Renal cortex interstitium (tissue), 11 donors: ENCODE data around the gene HBB. TPM values are rescaled to one million over a fixed set of nuclear protein-coding genes. Genes with fewer than 3 reads are reported as not detected.

Source experiments
- DNase-seq, 11 donors: peaks; one replicate each; pipeline ENCODE4 v3.0.0-alpha.2; 2013; ENCODE audit warnings: low read depth in 9 of 11, low spot score in 4 of 11; ENCODE audit errors: extremely low read depth in 1 of 11
- polyA plus RNA-seq, 3 donors: library from polyadenylated mRNA; unstranded; fragments of 120-200 nt; gene quantifications; one replicate each; pipeline ENCODE4 v1.2.1, GENCODE V29; 2013; ENCODE audit not compliant: insufficient read length in 3 of 3

The HBB gene
- polyA plus RNA-seq, 3 donors: 110 to 331 (median 134) TPM

- DNase-seq: no peak
These were observed 29.3 kb downstream of the HBB start for GRCh38 chr11:5197536-5197935.

DNA sequence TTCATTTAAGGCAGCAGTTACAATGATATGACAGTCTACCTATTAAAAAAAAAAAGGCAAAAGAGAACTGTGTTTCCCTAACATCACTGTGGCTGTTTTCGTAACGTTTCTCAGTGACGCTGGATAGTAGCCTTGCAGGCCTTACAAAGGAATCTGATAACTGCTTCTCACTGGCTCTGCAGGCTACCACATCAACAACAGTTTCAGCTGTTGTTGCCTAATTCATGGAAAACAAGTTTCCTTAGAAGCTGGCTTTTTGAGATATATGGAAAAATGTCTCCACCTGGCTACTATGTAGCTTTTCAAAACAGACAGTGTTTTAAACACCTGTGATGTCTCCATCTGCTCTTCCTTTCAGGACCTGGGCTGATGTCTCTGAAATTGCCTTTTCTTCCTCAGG lies 30.1 kb downstream of the HBB start:
- DNase-seq: no peak

DNA sequence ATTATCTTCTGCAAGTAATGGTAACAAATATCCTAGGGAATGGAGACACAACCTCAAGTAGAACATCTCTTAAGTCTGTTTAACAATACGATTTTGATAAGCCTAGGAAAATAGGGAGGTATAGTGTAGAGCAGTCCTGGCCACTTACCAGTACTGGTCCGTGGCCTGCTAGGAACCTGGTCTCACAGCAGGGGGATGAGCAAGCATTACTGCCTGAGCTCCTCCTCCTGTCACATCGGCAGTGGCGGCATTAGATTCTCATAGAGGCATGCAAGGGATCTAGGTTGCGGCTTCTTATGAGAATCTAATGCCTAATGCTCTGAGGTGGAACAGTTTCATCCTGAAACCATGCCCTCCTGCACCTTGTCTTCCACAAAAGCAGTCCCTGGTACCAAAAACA lies 30.8 kb downstream of the HBB start:
- DNase-seq: no peak

DNA sequence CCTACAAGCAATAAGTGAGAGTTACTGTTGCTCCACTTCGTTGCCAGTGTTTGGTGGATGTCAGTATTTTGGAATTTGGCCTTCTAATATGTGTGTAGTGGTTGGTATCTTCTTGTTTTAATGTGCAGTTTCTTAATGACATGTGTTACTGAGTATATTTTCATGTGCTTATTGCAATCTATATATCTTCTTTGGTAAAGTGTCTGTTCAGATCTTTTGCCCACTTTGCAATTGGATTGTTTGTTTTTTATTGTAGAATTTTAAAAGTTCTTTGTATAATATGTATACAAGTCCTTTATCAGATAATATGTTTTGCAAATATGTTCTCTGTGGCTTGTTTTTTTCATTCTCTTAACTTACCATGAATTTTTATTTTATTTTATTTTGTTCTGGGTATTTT lies 34.1 kb downstream of the HBB start:
- no peak for DNase-seq

- no peak for DNase-seq
These were observed 38.7 kb downstream of the HBB start for GRCh38 chr11:5188201-5188600.

- no peak for DNase-seq
These were observed 48.6 kb downstream of the HBB start for GRCh38 chr11:5178046-5178837.

Other genes with a start within 250 kb of the HBB start
- under 1 TPM in 2 of 3 donors, not detected in 1; 0.06 to 0.11 TPM for gene OR51L1, start 232.2 kb downstream of the HBB start, polyA plus RNA-seq
- gene OR52J3, start 180.5 kb downstream of the HBB start, polyA plus RNA-seq: not detected
- not detected for gene OR52E2, start 167.4 kb downstream of the HBB start, polyA plus RNA-seq
- gene OR52E1, start 157.5 kb downstream of the HBB start, polyA plus RNA-seq: not detected
- not detected for gene OR52A5, start 88.7 kb downstream of the HBB start, polyA plus RNA-seq
- gene OR52A1, start 72.3 kb downstream of the HBB start, polyA plus RNA-seq: under 1 TPM in 2 of 3 donors, not detected in 1; 0.01 to 0.05 TPM
- not detected for gene OR51V1, start 26.4 kb downstream of the HBB start, polyA plus RNA-seq
- gene HBD, start 7.4 kb upstream of the HBB start, polyA plus RNA-seq: 1 to 10 TPM; 1.2 to 2.1 (median 1.8) TPM
- 100 to 1,000 TPM; 304 to 877 (median 766) TPM for gene HBG1, start 22.8 kb upstream of the HBB start, polyA plus RNA-seq
- 1,000 to 10,000 TPM; 1,167 to 4,071 (median 1,615) TPM for gene HBG2, start 27.7 kb upstream of the HBB start, polyA plus RNA-seq
- gene HBE1, start 42.9 kb upstream of the HBB start, polyA plus RNA-seq: 10 to 100 TPM in 1 of 3 donors, 1 to 10 TPM in 2; 2.4 to 26.1 (median 9.6) TPM
- gene OR51B4, start 74.9 kb upstream of the HBB start, polyA plus RNA-seq: under 1 TPM in 2 of 3 donors, not detected in 1; 0.11 to 0.27 TPM
- gene OR51B2, start 97.2 kb upstream of the HBB start, polyA plus RNA-seq: not detected
- gene OR51B5, start 116.5 kb upstream of the HBB start, polyA plus RNA-seq: under 1 TPM; 0.33 to 0.56 (median 0.50) TPM
- not detected for gene OR51B6, start 124.4 kb upstream of the HBB start, polyA plus RNA-seq
- not detected for gene OR51M1, start 156.7 kb upstream of the HBB start, polyA plus RNA-seq
- gene OR51Q1, start 195.0 kb upstream of the HBB start, polyA plus RNA-seq: not detected
- gene OR51I1, start 214.4 kb upstream of the HBB start, polyA plus RNA-seq: not detected
- gene OR51I2, start 222.3 kb upstream of the HBB start, polyA plus RNA-seq: under 1 TPM in 1 of 3 donors, not detected in 2; 0.09 TPM